HG03139 (cell line): ENCODE data around the gene TNFRSF12A.

Experiments
- ATAC-seq: cut with Tn5 transposase; IDR thresholded peaks from one replicate; pipeline ENCODE4 v1.9.1; 2021; ENCODE audit not compliant: unreplicated experiment

The TNFRSF12A gene

DNA sequence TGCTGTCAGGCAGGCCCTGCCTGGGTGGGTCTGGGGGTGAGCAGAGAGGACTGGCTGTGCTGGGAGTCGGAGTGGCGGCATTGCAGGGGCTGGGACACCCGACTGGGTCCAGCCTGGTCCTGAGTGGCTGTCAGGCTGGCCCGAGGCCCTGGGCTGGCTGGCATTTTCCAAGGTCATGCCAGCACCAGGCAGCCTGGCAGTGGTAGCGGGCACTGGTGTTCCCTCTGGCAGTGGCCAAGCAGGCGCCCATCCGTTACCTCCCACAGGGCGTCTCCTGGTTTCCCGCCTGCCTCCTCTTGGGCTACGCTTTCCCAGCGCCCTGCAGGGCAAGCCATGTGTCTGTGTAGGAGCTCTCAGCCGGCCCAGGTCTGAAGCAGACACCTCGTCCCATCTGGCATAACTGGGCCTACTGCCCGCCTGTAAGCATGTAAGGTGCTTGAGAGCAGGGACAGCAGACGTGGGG lies 34.2 kb upstream of the TNFRSF12A start:
- ATAC-seq: no peak

DNA sequence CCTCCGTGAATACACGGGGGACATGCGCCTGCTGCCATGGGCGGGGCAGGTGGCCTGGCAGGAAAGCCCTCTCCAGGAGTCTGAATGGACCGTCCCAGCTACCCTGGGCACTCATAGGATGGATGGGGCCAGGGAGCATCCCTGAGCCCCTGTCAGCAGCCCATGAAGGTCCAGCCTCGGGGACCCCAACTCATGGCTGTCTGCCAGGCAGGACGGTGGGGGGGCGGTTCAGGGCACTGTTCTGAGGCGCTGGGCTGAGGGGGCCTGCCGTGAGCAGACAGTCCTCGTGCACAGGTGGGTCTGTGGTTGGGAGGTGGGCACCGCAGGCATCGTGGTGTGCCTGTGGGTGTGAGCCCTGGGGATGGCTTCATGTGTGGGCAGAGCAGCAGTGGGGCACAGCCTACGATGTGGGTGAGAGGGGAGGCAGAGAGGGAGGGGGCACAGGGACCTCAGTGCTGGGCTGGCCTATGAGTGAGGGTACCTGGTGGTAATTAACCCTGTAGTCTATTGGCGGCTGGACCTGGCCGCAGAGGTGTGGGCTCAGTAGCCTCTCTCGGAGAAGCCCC lies 33.5 kb upstream of the TNFRSF12A start:
- no peak for ATAC-seq

DNA sequence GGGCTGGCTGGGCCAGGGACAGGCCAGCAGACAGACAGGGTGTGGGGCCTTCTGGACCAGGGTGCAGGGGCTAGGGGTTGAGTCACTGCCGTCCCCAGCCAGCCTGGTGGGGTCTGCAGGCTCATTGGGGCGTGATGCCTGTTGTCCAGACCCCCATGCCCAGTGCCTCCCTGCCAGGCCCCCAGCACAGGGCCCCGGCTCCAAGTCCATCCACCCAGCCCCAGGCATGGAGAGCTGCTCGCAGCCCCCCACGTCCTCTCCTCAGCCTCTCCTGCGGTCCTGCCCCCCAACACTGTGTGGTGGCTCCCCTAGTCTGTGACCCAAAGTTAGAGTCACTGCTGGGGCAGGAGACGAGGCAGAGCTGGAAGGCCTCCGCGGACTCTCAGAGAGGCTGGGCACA lies 32.9 kb upstream of the TNFRSF12A start:
- no peak for ATAC-seq

DNA sequence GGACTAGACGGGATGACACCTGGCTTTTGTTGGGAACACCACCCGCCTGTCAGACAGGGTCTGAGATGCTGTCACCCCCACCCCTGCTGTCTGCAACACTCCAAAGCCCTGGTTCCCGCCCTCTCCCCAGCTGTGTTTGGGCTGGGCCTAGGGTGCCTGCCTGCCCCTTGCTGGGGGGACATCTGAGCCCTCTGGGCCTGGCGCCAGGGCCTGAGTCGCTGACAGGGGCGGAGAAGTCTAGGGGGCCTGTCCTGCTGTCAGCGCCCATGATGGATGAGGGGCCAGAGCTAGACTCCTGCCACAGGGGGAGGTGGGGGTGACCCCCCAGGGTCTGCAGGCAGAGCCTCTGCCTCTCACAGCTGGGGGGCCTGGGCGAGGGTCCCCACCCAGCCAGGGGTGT lies 32.3 kb upstream of the TNFRSF12A start:
- no peak for ATAC-seq

DNA sequence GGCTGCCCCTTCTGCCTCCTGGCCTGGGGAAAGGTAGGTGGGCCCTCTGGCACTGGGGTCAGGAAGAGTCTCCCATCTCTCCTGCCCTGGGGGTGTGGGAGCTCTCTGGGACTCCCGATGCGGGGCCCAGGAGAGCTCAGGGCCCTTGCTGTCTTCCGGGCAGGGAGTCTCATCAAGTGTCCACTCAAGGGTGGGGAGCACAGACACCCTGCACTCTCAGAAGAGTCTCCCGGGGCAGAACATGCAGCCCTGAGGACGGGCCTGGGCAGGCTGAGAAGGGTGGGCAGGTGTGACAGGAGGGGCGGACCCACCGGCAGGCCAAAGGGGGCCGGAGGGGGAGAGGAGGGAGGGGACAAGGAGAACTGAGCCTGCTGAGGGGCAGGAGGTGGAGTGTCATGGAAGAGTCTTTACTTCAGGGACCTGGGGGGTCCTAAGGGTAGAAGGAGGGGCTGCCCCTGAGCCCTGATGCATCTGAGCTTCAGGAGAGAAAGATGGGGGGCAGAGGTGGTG lies 31.5 kb upstream of the TNFRSF12A start:
- ATAC-seq: no peak

DNA sequence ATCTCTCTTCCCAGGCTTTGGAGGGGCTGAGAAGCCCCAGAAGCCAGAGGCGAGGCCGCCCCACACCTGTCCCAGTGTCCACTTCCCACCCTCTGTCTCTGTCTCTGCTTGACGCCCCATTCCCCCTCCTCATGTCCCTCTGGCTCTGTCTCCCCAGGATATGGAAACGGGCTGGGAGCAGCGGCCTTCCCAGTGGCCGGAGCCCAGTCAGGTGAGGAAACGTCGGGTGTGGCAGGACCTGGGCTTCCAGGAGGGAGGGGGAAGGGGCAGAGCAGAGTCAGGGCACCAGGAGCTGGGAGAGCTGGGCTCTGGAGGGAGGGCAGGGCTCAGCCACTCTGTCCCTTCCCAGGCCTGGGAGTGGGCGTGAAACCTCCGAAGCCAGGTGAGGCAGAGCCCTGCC lies 29.3 kb upstream of the TNFRSF12A start:
- ATAC-seq: no peak

DNA sequence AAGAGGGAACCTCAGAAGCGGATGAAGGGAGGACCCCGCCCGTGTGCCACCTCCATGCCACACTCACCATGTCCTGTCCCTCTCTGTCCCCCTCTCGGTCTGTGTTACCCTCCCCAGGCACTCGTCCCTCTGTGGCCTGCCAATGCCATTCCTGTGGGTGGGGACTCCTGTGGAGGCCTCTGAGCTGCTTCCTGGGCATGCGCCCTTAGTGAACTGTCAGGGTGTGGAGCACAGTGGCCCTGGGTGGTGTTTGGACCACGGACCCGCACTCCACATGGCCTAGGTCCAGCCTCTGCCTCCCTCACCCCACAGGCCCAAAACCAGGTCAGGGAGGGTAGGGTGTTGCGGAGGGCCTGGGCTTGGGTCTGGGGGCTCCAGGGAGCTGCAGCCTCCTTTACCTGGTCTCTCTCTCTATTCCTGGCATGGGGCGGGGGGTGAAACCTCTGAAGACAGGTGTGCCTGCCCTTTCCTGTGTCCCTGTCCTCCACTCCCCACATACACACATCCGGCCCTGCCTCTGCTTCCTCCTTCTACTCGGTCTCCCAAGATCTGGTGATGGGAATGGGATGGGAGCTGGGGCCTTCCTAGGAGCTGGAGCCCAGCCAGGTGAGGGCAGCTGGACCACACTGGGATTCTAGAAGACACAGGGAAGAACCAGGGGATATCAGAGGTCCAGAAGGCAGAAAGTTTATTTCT lies 28.5 kb upstream of the TNFRSF12A start:
- ATAC-seq: no peak

DNA sequence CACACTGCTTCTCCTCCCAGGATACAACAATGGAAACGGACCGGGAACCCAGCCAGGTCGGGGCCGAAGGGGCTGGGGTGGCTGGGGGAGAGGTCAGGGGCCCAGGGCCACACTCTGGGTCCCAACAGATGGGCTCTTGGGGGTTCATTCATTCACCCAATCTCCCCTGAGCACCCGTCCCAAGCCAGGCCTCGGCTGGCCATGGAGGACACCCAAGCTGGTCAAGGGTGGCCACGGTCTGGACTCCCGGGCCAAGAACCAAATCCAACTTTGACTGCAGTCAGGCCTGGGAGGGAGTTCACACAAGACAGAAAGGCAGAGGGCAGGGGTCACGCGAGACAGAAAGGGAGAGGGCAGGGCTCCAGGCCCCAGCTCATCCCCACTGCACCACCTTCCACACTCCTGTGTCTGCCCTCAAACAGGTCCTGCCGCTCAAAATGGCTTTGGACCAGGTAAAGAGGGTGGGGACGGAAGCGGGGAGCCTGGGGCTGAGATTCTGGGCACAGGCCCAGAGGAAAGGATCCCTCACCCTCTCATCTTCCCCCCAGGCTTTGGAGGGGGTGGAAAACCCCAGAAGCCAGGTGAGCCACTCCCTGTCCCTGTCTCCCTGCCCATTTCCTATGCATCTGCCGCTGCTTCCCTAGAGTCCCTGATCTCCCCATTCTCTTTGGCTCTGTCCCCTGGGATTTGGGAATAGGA lies 27.6 kb upstream of the TNFRSF12A start:
- ATAC-seq: no peak

DNA sequence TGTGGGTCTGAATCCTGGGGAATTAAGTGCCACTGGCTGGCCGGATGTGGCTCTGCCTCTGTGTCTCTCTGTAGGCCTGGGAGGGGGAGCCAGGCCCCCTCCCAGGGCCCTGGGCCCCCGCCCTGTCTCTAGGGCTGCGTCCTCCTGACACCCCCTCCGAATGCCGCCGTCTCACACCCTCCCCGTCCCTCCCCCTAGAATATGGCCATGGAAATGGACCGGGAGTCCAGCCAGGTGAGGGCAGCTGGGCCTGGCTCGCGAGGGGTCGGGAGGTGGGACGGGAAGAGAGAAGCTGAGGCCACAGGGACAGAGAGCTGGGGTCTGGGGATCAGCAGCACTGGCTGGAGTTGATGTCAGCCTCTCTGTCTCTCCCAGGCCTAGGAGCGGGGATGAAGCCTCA lies 23.9 kb upstream of the TNFRSF12A start:
- ATAC-seq: no peak

DNA sequence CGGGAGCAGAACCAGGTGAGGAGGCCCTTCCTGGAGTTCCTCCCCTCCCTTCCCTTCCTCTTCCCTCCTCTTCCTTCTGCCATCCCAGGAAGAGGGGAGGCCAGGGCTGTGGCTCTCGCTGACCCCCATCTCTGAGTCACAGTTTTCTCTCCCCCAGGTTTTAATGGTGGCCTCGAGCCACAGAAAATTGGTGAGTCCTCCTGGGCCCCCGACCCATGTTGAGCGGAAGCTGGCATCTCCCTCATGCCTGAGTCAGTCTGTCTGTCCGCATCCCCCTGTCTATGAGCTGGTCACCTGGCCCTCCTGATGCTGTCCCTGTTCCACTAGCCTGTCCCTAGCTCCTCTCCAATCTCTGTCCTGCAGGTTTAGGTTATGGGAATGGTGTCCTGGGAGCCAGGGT lies 20.2 kb upstream of the TNFRSF12A start:
- ATAC-seq: no peak

DNA sequence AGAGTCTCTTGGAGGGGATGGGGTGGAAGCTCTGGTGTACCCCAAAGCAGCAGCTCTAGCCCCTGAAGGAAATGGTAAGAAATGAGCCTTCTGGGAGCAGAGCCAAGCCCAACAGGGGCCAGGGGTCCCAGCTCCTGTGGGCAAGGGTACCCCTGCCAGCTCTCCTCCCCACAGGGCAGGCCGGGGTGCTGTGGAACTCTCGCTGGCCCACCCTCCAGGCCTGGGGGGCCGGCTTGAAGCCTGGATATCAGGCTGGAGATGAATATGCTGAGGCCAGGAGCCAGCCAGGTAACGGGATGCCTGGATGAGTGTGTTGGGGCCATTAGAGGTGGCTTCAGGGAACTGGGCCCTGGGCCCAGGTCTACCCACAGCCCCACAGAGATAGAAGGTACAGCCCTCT lies 19.6 kb upstream of the TNFRSF12A start:
- ATAC-seq: no peak

DNA sequence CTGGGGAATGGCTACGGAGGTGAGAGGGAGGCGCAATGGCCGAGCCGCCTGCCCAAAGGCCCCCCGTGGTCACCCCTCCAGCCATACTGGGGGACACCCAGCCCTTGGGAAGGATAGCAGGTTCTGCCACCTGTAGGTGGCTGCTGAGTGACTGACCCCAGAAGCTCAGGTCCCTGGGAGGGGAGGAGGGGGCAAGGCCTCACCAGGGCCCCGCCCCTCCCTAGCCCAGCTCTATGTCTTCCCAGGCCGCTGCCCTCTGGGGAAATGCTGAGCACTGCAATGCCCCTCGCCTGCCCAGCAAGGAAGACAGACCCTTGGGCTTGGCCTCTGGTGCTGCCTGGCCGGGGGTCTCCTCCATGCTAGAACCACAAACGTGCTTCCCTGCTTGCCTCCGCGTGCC lies 18.9 kb upstream of the TNFRSF12A start:
- ATAC-seq: no peak

DNA sequence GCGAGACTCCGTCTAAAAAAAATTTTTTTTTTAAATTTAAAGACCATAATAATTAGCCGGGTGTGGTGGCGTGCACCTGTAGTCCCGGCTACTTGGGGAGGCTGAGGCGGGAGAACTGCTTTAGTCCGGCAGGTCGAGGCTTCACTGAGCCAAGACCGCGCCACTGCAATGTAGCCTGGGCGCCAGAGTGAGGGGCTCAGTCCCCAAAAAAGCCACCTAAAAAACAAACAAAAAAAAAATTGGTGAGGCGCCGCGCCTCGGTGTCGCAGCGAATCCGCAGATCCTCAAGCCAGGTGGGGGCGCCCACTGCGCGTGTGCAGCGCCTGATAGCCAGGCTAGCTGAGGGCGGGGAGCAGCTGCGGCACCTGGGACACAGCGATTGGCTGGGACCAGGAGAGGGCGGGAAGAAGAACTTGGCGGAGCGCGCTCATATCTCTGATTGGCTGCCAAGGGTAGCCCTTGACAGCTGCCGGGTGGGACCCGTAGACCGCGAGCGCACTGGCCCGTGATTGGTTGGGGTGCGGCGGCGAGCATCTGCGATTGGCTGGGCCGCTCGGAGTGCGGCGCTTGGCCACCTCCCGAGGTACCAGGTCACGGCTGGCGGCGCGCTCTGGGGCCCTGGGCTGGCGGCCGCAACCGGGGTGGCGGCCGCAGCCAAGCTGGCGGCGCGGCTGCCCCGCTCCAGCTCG lies 16.4 kb upstream of the TNFRSF12A start:
- ATAC-seq: peak; percentile 90

DNA sequence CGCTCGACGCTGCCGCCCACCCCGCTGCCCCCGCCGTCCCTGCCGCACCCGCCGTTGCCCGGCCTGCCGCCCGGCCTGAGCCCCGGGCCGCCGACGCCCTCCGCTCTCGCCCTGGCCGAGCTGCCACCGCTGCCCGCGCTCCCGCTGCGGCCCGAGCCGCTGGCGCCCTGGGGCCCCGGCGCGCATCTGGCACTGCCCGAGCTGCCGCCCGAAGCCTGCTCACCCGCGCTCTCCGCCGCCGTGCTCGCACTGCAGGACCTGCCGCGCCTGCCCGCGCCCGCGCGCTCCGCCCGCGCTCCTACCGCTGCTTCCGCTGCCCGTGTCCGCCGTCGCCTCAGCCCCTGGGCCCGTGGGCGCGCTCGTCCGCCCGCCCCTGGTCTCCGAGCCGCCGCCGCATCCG lies 15.8 kb upstream of the TNFRSF12A start:
- ATAC-seq: peak; percentile 4

DNA sequence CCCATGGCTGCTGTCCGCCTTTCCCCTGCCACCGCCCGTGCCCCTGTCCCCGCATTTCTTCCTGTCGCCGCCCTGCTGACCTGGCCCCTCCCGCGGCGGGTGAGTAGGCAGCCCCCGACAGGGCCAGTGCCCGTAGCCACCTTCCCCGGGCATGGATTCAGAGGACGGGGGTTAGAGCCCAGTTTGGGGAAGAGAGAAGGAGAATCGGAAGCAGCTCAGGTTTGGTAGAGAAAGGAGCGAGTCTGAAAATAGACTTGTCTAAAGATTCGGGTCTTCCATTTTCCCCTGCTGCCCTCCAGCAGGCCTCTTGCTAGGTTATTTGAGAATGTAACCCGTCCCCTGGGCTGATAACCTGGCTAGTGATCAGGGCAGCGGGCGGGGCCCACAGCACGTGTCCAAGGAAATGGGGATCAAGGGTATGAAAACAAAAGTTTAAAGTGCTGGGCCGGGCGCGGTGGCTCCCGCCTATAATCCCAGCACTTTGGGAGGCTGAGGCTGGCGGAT lies 15.3 kb upstream of the TNFRSF12A start:
- no peak for ATAC-seq

DNA sequence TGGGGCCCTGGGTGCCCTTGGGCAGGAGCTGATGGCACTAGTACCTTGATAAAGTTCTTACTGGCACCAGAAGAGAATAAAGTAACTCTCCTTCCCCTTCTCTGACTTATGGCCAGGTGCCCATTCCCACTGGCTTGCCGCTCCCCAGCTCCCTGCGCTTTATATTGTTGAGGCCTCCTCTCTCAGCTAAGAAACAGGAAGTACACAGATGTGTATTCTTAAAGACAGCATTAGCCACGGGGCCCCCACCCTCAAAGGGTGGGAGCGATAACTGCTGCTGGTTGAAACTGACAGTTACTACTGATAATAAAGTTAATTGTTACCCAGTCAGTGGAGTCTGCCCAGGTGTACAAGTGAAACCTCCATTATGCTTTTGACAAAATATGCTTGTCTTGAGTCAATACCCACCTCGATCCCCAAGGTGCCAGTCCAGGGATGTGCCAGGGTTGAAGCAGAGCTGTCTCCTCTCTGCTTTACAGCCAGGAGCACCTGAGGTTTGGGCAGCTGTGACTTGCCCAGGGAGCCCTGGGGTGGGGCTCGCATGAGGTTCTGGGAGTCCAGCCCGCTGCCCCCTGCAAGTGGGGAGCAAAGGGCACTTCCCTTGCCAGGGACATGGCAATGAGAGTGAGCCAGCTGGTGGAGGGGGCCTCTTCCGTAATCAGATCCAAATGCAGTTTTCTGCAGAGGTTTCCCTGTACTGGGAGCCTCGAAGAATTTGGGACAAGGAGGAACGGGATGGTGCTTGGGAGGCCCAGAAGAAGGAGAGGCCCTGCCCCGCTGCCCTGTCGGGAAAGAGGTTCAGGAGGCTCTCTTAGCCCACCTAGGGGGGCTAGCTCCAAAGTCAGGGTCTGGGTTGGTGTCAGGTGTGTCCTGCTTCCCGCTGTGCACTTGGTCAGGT lies 12.9 kb upstream of the TNFRSF12A start:
- no peak for ATAC-seq

DNA sequence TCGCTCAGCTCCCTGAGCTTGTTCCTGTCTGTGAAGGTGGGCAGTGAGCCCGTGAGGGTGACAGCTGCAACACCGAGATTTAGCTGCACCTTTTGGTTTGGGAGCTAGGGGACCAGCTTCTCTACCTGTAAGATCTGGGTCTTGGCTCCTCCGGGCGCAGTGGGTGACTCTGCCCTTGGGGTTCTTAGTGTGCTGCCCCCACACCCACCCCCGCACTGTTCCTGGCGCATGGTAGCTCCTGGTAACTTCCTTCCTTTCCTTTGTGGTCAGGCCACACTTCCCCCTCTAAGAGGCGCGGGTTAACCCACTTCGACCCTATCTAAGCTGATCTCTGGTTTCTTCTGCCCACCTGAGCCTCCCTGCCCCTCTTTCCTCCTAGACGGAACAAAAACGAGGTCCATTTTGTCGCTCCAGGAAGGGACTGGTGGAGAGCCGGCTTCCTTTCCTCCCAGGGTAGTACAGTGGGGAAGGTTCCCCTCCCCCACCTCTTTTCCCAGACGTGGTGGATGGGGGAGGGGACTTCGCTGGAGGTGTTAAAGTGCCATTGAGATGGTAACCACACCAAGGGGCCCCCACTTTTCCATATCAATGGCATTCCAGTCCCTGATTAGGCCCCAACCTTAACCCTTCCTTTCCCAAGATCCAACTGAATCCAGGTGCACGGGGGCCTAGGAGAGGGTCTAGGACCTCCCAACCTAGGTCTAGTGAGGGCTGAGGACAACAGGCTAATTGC lies 12.0 kb upstream of the TNFRSF12A start:
- ATAC-seq: no peak

DNA sequence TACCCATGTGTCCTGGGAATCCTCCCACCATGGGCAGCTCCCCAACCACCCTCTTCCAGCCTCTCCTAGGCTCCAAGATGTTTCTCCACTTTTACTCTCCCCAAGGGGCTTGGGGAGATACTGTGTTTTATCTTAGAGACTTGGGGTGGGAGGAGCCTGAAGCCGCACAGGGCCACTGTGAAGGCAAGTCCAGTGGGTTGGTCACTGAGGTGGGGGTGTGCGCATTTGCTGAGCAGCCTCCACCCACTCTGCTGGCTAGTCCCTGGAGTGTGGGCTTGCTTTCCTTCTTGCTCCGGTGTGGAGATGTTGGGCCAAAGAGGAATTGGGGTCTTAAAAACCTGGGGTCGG lies 11.5 kb upstream of the TNFRSF12A start:
- no peak for ATAC-seq

DNA sequence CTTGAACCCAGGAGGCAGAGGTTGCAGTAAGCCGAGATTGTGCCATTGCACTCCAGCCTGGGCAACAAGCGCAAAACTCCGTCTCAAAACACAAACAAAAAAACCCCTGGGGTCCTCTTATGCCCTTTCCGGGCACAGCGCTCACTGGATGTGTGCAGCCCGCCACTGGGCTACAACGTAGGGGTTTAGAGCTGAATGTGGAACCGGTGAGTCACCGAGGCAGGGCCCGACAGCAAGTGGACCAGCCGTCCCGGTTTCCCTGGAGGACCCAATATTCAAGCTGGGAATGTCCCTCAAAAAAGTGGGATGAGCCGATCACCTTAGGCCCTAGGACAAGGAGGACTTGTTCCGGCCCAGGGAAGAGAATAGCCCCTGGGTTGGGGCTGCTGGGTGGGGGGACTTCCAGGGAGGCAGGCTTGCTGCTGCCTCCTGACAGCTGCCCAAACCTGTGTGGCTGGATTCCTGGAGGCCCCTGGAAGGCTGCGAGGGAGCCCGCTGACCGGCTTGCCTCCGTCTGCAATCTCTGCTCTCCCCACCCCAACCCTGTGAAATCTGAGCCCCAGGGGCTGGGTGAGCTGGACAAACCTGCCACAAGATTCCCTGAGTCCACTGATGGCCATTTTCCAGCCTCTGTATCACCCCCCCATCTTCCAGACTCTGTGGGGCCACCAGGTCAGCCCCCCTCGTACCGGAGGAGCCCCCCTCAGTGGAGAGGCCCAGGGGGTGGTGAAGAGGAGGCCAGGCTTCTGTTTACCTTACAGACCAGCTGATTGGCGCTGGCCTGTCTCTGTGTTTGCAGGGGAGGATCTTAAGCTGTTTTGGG lies 10.4 kb upstream of the TNFRSF12A start:
- no peak for ATAC-seq
